ENCODE measurements around the gene CXCR6. TPM values are rescaled to one million over a fixed set of nuclear protein-coding genes. Genes with fewer than 3 reads are reported as not detected.

The CXCR6 gene
- total RNA-seq, 1 donor from 2014 or later: not detected

DNA sequence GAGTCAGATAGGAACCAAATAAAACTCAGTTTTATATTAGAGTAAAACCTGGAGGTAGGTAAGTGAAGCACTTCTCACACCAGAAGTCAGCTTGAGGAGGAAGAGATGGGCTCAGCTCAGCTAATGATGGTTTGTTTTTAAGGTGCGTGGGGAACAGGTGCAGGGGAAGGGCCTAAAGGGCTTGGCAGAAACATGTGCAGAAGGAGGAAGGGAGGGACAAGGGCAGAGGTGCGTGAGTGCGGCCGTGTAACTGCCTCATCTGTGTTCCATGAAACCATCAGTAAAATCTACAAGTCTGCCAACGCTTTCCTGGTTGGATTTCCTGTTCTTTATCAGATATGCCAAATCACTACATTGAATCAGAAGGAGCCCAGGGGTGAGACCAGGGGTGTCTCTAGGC lies 32.4 kb downstream of the CXCR6 start:
- peaks cover 20% of the 10 kb centered on the region for H3K36me3 Mint-ChIP-seq (ENCODE audit: low read depth, unreplicated experiment)
- peaks cover 8% of the 10 kb centered on the region for H3K4me1 Mint-ChIP-seq (ENCODE audit: low read depth, unreplicated experiment)
- peaks cover 16% of the 10 kb centered on the region for H3K36me3 ChIP-seq (ENCODE audit: insufficient read depth, low read length)

GRCh38 chr3:45976191-45977091 lies 33.2 kb downstream of the CXCR6 start:
- Histone ChIP-seq H3K27me3 (ENCODE audit: insufficient read depth, low read length) (no peaks in the 10 kb centered on the region), H3K4me2 (ENCODE audit: low read length) (no peak overlapping the region), H3K9ac (ENCODE audit: low read length) (no peak overlapping the region), H3K4me3 (ENCODE audit: insufficient read depth, low read depth, low read length) (no peak overlapping the region), H4K20me1 (ENCODE audit: insufficient read depth, low read length) (no peaks in the 10 kb centered on the region), H3K4me1 (ENCODE audit: insufficient read depth, low read length) (peaks cover 18% of the 10 kb centered on the region), H2AFZ (ENCODE audit: low read depth, low read length) (no peak overlapping the region), H3K79me2 (ENCODE audit: insufficient read depth, low read length) (no peaks in the 10 kb centered on the region), H3K27ac (ENCODE audit: low read depth, low read length) (no peak overlapping the region), H3K36me3 (ENCODE audit: insufficient read depth, low read length) (peaks cover 16% of the 10 kb centered on the region), H3K9me3 (ENCODE audit: insufficient read depth, low read depth, low read length) (no peaks in the 10 kb centered on the region)
- Mint-ChIP-seq H3K27ac (ENCODE audit: unreplicated experiment) (no peak overlapping the region), H3K9me3 (ENCODE audit: unreplicated experiment) (no peaks in the 10 kb centered on the region), H3K36me3 (ENCODE audit: low read depth, unreplicated experiment) (peaks cover 21% of the 10 kb centered on the region), H3K4me1 (ENCODE audit: low read depth, unreplicated experiment) (peaks cover 12% of the 10 kb centered on the region), H3K4me3 (ENCODE audit: unreplicated experiment) (no peak overlapping the region), H3K27me3 (ENCODE audit: low read depth, unreplicated experiment) (no peaks in the 10 kb centered on the region)
- DNase-seq (ENCODE audit: low read depth): no peak
- no peak for FAIRE-seq
- TF ChIP-seq CTCF (IDR thresholded peaks at IDR 0.05; ENCODE audit: insufficient read depth, low read depth, low read length) (no peak), EZH2 (IDR thresholded peaks at IDR 0.05; ENCODE audit: insufficient read depth, low read length) (no peak)

More for the DNA sequence above, 32.4 kb downstream of the CXCR6 start:
- Mint-ChIP-seq H3K27me3 (ENCODE audit: low read depth, unreplicated experiment) (no peaks in the 10 kb centered on the region), H3K4me3 (ENCODE audit: unreplicated experiment) (no peak overlapping the region), H3K9me3 (ENCODE audit: unreplicated experiment) (no peaks in the 10 kb centered on the region), H3K27ac (ENCODE audit: unreplicated experiment) (no peak overlapping the region)
- no peaks in the 10 kb centered on the region for H4K20me1 ChIP-seq (ENCODE audit: insufficient read depth, low read length)
- TF ChIP-seq EZH2 (IDR thresholded peaks at IDR 0.05; ENCODE audit: insufficient read depth, low read length) (no peak), CTCF (IDR thresholded peaks at IDR 0.05; ENCODE audit: insufficient read depth, low read depth, low read length) (no peak)
- no peak overlapping the region for H3K9ac ChIP-seq (ENCODE audit: low read length)
- DNase-seq (ENCODE audit: low read depth) (no peak), FAIRE-seq (no peak)
- no peaks in the 10 kb centered on the region for H3K9me3 ChIP-seq (ENCODE audit: insufficient read depth, low read depth, low read length)
- peaks cover 12% of the 10 kb centered on the region for H3K4me1 ChIP-seq (ENCODE audit: insufficient read depth, low read length)
- no peaks in the 10 kb centered on the region for H3K27me3 ChIP-seq (ENCODE audit: insufficient read depth, low read length)
- H3K27ac ChIP-seq (ENCODE audit: low read depth, low read length): no peak overlapping the region
- H3K4me3 ChIP-seq (ENCODE audit: insufficient read depth, low read depth, low read length): no peak overlapping the region
- no peak overlapping the region for H2AFZ ChIP-seq (ENCODE audit: low read depth, low read length)
- H3K79me2 ChIP-seq (ENCODE audit: insufficient read depth, low read length): no peaks in the 10 kb centered on the region
- no peak overlapping the region for H3K4me2 ChIP-seq (ENCODE audit: low read length)
